HEK293 (cell line): ENCODE data around the gene SPINDOC.

ENCODE experiments used
- KLF16 ChIP-seq: fragments of 450-650 bp; formaldehyde crosslinking; IDR thresholded peaks from 2 replicates; pipeline ENCODE4 v1.5.1; 2017; ENCODE audit warnings: missing biosample characterization, missing genetic modification characterization
- SCRT1 ChIP-seq: fragments of 450-650 bp; formaldehyde crosslinking; IDR thresholded peaks from 2 replicates; pipeline ENCODE4 v1.5.1; 2016; ENCODE audit warnings: missing biosample characterization, missing genetic modification characterization, borderline replicate concordance
- YY1 ChIP-seq: fragments of 450-650 bp; formaldehyde crosslinking; IDR thresholded peaks from 2 replicates; pipeline ENCODE4 v1.5.1; 2018; ENCODE audit warnings: missing biosample characterization, missing genetic modification characterization
- ZNF16 ChIP-seq: fragments of 450-650 bp; formaldehyde crosslinking; IDR thresholded peaks from 2 replicates; pipeline ENCODE4 v1.5.1; 2016; ENCODE audit warnings: low read depth, missing biosample characterization, missing genetic modification characterization
- ZNF501 ChIP-seq: fragments of 450-650 bp; formaldehyde crosslinking; IDR thresholded peaks from 2 replicates; pipeline ENCODE4 v1.5.1; 2016; ENCODE audit warnings: missing biosample characterization, missing genetic modification characterization
- TF ChIP-seq, protein P1 (sequence below): fragments of 450-650 bp; formaldehyde crosslinking; IDR thresholded peaks from 2 replicates; pipeline ENCODE4 v1.5.1; 2016; ENCODE audit warnings: missing biosample characterization, missing genetic modification characterization

DNA sequence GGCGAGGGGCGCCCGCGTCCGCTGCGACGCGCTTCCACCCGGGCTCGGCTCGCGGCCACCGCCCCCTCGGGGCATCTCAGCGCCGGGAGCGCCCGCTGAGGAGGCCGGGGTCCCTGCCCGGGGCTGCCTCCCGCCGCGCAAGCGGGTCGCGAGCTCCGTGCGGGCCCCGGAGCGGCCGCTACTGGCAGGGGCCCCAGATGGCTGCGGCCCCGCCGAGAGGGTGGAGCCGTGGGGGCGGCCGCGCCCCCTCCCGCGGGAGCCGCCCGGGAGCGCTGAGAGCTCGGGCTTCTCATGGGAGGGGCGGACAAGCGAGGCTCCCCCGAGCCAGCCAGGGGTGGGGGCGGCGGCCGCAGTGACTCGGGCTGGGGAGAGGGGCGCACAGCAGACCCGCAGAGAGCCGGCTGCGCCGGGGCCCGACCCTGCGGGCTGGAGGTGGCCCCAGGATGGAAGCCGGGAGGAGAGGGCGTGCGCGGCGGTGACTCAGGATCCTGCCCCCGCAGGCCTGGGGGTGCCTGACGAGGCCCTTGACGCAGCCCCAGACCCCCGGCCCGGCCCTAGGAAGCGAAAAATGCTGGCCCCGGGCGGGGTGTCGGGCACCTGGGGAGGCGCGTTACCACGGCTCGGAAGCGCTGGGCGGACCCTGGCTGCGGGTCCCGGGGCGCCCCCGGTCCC lies 44.1 kb upstream of the SPINDOC start:
- no peak for TF ChIP-seq YY1 (tag by site-specific recombination)
- no peak for TF ChIP-seq KLF16 (tag by site-specific recombination)
- TF ChIP-seq, protein P1, sequence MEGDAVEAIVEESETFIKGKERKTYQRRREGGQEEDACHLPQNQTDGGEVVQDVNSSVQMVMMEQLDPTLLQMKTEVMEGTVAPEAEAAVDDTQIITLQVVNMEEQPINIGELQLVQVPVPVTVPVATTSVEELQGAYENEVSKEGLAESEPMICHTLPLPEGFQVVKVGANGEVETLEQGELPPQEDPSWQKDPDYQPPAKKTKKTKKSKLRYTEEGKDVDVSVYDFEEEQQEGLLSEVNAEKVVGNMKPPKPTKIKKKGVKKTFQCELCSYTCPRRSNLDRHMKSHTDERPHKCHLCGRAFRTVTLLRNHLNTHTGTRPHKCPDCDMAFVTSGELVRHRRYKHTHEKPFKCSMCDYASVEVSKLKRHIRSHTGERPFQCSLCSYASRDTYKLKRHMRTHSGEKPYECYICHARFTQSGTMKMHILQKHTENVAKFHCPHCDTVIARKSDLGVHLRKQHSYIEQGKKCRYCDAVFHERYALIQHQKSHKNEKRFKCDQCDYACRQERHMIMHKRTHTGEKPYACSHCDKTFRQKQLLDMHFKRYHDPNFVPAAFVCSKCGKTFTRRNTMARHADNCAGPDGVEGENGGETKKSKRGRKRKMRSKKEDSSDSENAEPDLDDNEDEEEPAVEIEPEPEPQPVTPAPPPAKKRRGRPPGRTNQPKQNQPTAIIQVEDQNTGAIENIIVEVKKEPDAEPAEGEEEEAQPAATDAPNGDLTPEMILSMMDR, result no peak
- no peak for TF ChIP-seq ZNF16 (tag by site-specific recombination)
- no peak for TF ChIP-seq SCRT1 (tag by site-specific recombination)
- no peak for TF ChIP-seq ZNF501 (tag by site-specific recombination)
